Urothelium cell line (cell line): ENCODE measurements around the gene ZFP1.

ENCODE experiments used
- DNase-seq: peaks from one replicate; pipeline ENCODE4 v3.0.0; 2011; ENCODE audit warnings: low spot score, mixed read lengths
- FAIRE-seq: peaks from 2 replicates; lab custom pipeline; 2011; peaks lifted over from hg19 to GRCh38; lab: Jason Lieb, UNC

Gene ZFP1

GRCh38 chr16:75148311-75149195 is at the start of gene ZFP1:
Gene ZFP1, plus strand, starts transcription at chr16:75148524. Its CDS starts 4,428 bp downstream, at chr16:75152952.
- FAIRE-seq, result peak; percentile 73
- peak; percentile 97 for DNase-seq

GRCh38 chr16:75099075-75099667 is 49.2 kb upstream of the ZFP1 start:
- DNase-seq, result no peak
- no peak for FAIRE-seq

- peak; percentile 59 for FAIRE-seq
- DNase-seq, result no peak
Measured at GRCh38 chr16:75099738-75100602, 48.4 kb upstream of the ZFP1 start.

GRCh38 chr16:75100603-75100990 is 47.7 kb upstream of the ZFP1 start:
- FAIRE-seq (no peak), DNase-seq (no peak)

GRCh38 chr16:75101635-75102034 is 46.7 kb upstream of the ZFP1 start:
- FAIRE-seq, result no peak
- no peak for DNase-seq

GRCh38 chr16:75102595-75102994 is 45.7 kb upstream of the ZFP1 start:
- no peak for DNase-seq
- FAIRE-seq, result no peak

- DNase-seq (no peak), FAIRE-seq (no peak)
Measured at GRCh38 chr16:75103994-75104393, 44.3 kb upstream of the ZFP1 start.

GRCh38 chr16:75104836-75105235 is 43.5 kb upstream of the ZFP1 start:
- FAIRE-seq (no peak), DNase-seq (no peak)

- FAIRE-seq, result no peak
- no peak for DNase-seq
Measured at GRCh38 chr16:75105306-75106061, 42.8 kb upstream of the ZFP1 start.

GRCh38 chr16:75106351-75107274 is 41.7 kb upstream of the ZFP1 start:
- FAIRE-seq, result no peak
- no peak for DNase-seq

- DNase-seq (no peak), FAIRE-seq (no peak)
Measured at GRCh38 chr16:75107505-75107904, 40.8 kb upstream of the ZFP1 start.

GRCh38 chr16:75108792-75109731 is 39.3 kb upstream of the ZFP1 start:
- DNase-seq (peak; percentile 94), FAIRE-seq (peak; percentile 30)

- FAIRE-seq (no peak), DNase-seq (peak; percentile 35)
Measured at GRCh38 chr16:75109732-75110243, 38.5 kb upstream of the ZFP1 start.

- peak; percentile 88 for DNase-seq
- no peak for FAIRE-seq
Measured at GRCh38 chr16:75110637-75111513, 37.4 kb upstream of the ZFP1 start.

- no peak for DNase-seq
- FAIRE-seq, result no peak
Measured at GRCh38 chr16:75111514-75111940, 36.8 kb upstream of the ZFP1 start.

- FAIRE-seq (no peak), DNase-seq (no peak)
Measured at GRCh38 chr16:75111961-75112733, 36.2 kb upstream of the ZFP1 start.
